ENCODE measurements around the gene TEX19.

TEX19 gene

DNA sequence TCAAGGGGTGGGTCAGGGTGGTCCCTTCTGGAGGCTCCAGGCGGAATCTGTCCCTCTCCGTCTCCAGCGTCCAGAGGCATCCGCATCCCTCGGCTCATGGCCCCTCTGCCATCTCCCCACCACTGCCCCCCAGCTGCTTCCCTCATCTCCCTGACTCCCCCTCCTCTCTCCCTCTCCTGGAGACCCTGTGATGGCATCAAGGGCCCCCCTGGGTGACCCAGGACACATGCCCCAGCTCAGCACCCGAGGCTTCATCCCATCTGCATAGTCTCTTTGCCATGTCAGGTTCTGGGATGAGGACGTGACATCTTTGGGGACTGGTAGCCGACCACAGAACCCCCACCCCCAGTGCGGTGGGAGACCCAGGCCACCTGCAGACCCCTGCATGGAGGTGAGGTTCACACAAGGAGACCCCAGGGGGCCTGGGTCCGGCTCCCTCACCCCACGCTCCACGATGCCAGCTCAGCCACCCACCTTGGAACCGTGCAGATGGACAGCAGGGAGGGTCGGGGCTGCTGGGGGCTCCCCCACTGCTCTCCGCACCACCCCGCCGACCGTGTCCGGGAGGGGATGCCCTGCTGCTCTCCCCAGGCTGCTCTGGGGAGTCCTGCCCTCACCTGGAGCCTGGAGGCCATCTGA lies 29.2 kb upstream of the TEX19 start:
- in situ Hi-C loops (cut with HindIII; ENCODE audit: low pct_ligation_motif_present, low sequenced_read_pairs), result loop anchor here (10.0 kb wide), 1 partner anchor 125 kb away; no protein-coding TSS in a partner anchor
- Histone ChIP-seq H3K36me3 (replicated peaks) (no peaks in the 10 kb centered on the region), H3K27ac (no peak overlapping the region), H3K27me3 (replicated peaks) (peaks cover 26% of the 10 kb centered on the region), H3K4me3 (ENCODE audit: low read depth, low read length) (no peak overlapping the region)
- DNase-seq, result no peak
- TF ChIP-seq, protein P1, sequence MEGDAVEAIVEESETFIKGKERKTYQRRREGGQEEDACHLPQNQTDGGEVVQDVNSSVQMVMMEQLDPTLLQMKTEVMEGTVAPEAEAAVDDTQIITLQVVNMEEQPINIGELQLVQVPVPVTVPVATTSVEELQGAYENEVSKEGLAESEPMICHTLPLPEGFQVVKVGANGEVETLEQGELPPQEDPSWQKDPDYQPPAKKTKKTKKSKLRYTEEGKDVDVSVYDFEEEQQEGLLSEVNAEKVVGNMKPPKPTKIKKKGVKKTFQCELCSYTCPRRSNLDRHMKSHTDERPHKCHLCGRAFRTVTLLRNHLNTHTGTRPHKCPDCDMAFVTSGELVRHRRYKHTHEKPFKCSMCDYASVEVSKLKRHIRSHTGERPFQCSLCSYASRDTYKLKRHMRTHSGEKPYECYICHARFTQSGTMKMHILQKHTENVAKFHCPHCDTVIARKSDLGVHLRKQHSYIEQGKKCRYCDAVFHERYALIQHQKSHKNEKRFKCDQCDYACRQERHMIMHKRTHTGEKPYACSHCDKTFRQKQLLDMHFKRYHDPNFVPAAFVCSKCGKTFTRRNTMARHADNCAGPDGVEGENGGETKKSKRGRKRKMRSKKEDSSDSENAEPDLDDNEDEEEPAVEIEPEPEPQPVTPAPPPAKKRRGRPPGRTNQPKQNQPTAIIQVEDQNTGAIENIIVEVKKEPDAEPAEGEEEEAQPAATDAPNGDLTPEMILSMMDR (IDR thresholded peaks at IDR 0.05; ENCODE audit: low read depth, low read length, missing control alignments), result no peak

DNA sequence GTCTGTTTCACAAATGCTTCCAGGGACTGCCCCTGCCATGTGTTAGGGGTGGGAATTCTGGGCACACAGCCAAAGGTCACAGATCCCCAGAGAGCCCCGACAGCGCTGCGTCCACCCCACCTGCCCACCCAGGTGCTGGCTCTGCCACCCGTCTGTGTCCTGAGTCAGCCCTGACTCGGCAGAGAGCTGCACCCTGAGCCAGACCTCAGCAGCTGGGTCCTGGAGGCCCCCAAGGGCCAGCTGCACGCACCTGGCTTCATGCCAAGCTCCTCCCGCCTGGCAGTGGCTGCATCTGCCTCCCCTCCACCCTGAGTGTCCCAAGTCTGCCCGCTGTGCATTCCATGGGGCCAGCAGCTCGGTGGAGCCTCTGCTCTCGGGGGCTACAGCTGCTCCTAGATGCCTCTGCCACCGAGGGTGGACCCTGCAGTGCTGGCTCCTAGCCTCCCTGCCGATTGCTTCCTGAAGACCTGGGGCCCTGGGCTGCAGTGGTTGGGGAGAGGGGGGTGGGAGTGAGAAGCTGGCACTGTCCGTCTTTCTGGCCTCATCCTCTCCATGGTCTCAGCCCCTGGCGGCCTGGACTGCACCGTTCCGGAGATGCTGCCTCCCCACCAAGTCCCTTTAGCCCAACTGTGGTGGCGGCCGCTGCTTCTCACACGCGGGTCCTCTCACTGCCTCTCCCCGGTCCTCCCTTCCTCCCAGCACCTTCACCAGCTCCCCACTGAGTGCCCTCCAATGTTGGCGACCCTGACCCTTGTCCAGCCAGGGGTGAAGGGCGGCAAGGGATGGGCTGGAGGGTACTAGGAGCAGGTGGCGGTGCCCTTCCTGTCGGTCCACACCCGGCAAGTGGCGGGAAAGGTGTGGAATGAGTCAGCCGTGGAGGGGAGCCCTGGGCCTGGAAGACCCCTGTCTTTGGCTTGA lies 28.5 kb upstream of the TEX19 start:
- Histone ChIP-seq H3K4me3 (ENCODE audit: low read depth, low read length) (no peak overlapping the region), H3K27me3 (replicated peaks) (peaks cover 26% of the 10 kb centered on the region), H3K36me3 (replicated peaks) (no peaks in the 10 kb centered on the region), H3K27ac (no peak overlapping the region)
- TF ChIP-seq, protein P1 (IDR thresholded peaks at IDR 0.05; ENCODE audit: low read depth, low read length, missing control alignments), result peak; percentile 18
- DNase-seq, result no peak
- in situ Hi-C loops (cut with HindIII; ENCODE audit: low pct_ligation_motif_present, low sequenced_read_pairs), result loop anchor here (10.0 kb wide), 1 partner anchor 126 kb away; no protein-coding TSS in a partner anchor

DNA sequence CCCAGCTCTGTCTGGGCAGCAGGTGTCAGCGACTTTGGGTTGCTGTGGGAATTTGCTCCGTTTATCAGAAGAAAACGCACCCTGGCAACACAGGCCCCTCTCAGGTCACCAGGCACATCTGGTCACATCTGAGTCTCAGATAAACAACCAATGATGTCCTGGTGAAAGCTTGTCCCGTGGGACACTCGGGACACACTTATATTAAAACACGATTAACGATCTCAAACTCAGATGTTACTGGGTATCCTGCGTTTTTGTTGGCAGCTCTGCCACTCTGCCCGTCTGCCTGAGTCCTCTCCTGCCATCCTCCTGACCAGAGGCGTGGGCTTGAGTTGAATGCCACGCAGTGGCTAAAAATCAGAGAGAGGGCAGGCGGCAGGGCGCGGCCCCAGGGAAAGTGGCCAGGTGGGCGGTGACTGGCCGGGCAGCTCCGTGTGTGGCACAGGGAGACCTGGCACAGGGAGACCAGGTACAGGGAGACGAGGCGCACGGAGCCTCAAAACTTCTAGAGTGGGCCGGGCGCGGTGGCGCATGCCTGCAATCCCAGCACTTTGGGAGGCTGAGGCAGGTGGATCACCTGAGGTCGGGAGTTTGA lies 27.6 kb upstream of the TEX19 start:
- H3K36me3 ChIP-seq (replicated peaks), result no peaks in the 10 kb centered on the region
- TF ChIP-seq, protein P1 (IDR thresholded peaks at IDR 0.05; ENCODE audit: low read depth, low read length, missing control alignments), result no peak
- H3K4me3 ChIP-seq (ENCODE audit: low read depth, low read length), result no peak overlapping the region
- no peak overlapping the region for H3K27ac ChIP-seq
- DNase-seq, result no peak
- in situ Hi-C loops (cut with HindIII; ENCODE audit: low pct_ligation_motif_present, low sequenced_read_pairs), result loop anchor here (10.0 kb wide), 1 partner anchor 127 kb away; no protein-coding TSS in a partner anchor
- peaks cover 26% of the 10 kb centered on the region for H3K27me3 ChIP-seq (replicated peaks)

DNA sequence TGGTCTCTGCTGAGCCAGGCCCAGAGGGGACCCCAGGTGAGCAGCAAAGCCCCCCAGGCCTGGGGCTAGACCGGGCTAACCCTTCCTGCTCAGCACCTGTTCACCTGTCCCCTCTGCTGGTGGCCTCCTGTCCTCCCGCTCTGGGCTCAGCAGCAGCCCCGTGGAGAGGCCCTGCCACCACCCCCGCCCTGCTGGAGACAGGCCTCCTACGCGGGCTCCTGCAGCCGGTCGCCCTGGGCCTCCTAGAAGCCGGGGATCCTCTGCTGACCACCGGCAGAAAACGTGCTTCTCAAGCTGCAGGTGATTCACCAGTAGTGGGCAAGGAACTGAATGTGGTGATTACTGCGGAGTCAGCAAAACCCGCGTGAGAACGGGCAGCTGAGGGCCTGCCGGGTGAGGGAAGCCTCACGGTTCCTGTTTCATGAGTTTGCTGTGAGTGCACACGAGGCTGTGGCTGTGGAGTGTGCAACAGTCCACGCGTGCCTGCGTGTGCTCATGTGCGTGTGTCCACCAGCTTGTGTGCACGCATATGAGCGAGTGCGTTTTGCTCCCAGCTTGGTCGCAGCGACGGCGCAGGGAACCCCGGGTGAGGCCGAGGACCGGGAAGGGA lies 26.3 kb upstream of the TEX19 start:
- Histone ChIP-seq H3K27ac (no peak overlapping the region), H3K4me3 (ENCODE audit: low read depth, low read length) (peak overlapping the region; percentile 54), H3K36me3 (replicated peaks) (no peaks in the 10 kb centered on the region), H3K27me3 (replicated peaks) (peaks cover 21% of the 10 kb centered on the region)
- in situ Hi-C loops (cut with HindIII; ENCODE audit: low pct_ligation_motif_present, low sequenced_read_pairs), result loop anchor here (10.0 kb wide), 1 partner anchor 128 kb away; no protein-coding TSS in a partner anchor
- TF ChIP-seq, protein P1 (IDR thresholded peaks at IDR 0.05; ENCODE audit: low read depth, low read length, missing control alignments), result no peak
- no peak for DNase-seq

DNA sequence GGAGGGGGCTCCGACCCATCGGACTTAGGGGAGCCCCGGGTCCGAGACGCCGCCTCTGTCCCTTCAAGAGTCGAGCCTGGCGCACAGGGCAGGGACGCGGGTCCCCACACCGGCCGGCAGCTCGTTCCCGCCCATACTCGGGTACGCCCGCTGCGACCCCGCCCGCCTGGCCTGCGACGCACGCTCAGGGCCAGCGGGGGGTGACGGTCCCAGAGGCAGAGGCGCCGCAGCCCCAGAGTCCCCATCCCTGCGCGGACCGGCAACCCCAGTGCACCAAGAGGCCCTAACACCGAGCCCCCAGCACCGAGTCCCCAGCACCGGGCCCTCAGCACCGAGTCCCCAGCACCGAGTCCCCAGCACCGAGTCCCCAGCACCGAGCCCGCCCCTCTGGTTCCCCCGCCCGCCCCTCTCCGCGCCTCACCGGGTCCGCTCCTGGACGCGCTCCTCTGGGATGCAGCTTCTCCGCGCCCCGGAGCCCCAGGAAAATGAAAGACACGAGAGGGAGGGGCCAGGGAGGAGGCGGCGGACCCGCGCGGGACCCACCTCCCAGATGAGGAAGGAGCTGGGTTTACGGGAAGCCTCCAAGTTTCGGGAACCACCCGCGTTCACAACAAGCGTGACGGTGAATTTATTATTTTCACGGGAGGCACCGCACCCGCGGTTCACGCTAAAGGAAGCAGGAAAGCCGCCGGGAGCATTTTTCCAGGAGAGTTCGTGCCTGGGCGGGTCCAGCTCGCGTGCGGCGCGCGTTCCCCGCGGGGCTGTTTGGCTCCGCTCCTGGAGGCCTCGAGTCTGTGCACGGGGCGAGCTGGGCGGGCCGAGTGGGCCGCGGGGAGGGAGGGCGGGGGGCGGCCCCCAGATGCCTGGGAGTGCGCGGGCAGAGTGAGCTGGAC lies 25.5 kb upstream of the TEX19 start, which contains the start of gene SECTM1:
SECTM1 (minus strand) TSS at position 488 of the 893 bp plus-strand sequence. CDS start 6,526 bp downstream, outside the sequence.
- Histone ChIP-seq H3K27ac (no peak within 1 kb of the TSS), H3K36me3 (replicated peaks) (no peaks in the 10 kb centered on the region), H3K4me3 (ENCODE audit: low read depth, low read length) (peak within 1 kb of the TSS; percentile 54), H3K27me3 (replicated peaks) (peaks cover 21% of the 10 kb centered on the region)
- in situ Hi-C loops (cut with HindIII; ENCODE audit: low pct_ligation_motif_present, low sequenced_read_pairs), result loop anchor here (10.0 kb wide), 1 partner anchor 129 kb away; no protein-coding TSS in a partner anchor
- DNase-seq, result no peak
- TF ChIP-seq, protein P1 (IDR thresholded peaks at IDR 0.05; ENCODE audit: low read depth, low read length, missing control alignments), result no peak

Data from brain microvascular endothelial cell (primary cell).